ENCODE data around the gene PCDH15. TPM values are rescaled to one million over a fixed set of nuclear protein-coding genes. Genes with fewer than 3 reads are reported as not detected.
"Not testable (repeated sequence)": the region's sequence is repeated elsewhere in the genome, so short reads cannot be mapped to it uniquely, and the experiment has no call there.

The PCDH15 gene
- total and polyA plus RNA-seq, 2 of the 4 experiments (the other 2 are of a cell fraction): not detected

GRCh38 chr10:54525816-54526215 is 275.2 kb downstream of the PCDH15 start:
- H2AFZ ChIP-seq (replicated peaks; ENCODE audit: low read length, poor library complexity): no peak overlapping the region
- H3K9me1 ChIP-seq (ENCODE audit: insufficient read depth, low read length): no peaks in the 10 kb centered on the region
- TF ChIP-seq RCOR1 (IDR thresholded peaks at IDR 0.05; ENCODE audit: insufficient replicate concordance, low read length) (no peak), BHLHE40 (IDR thresholded peaks at IDR 0.05; ENCODE audit: low read depth, low read length) (no peak)
- ATAC-seq (ENCODE audit: low read depth) (no peak), DNase-seq (no peak)
- H3K56ac ChIP-seq (ENCODE audit: extremely low read depth, insufficient read depth, low read length): no peak overlapping the region
- dilution Hi-C loops (cut with HindIII; ENCODE audit: low sequenced_read_pairs, unreplicated experiment) (no loop called here), in situ Hi-C loops (cut with MboI; ENCODE audit: low sequenced_read_pairs) (no loop called here), intact Hi-C loops (cut with micrococcal nuclease) (no loop called here)
- H2BK120ac ChIP-seq (ENCODE audit: low read depth, low read length): no peak overlapping the region
- BruUV-seq (replicated peaks): no TSS peak
- H3K9ac ChIP-seq (ENCODE audit: low read depth, low read length): no peak overlapping the region
- ChIA-PET CTCF (no interaction called here), POLR2A (ENCODE audit: unreplicated experiment) (no interaction called here)
- H4K91ac ChIP-seq (ENCODE audit: insufficient read depth, low read depth, low read length): no peak overlapping the region
- H2AK9ac ChIP-seq (replicated peaks; ENCODE audit: low read depth, low read length, poor library complexity): no peak overlapping the region
- H2BK15ac ChIP-seq (ENCODE audit: low read depth, low read length): no peak overlapping the region
- H4K20me1 ChIP-seq (ENCODE audit: insufficient read depth, low read length): no peaks in the 10 kb centered on the region
- H4K8ac ChIP-seq (ENCODE audit: low read depth in 2 of 2, low read length in 2 of 2): no peak overlapping the region
- H3K27ac ChIP-seq (ENCODE audit: insufficient read depth, low read length): no peak overlapping the region
- no peak overlapping the region for H3K14ac ChIP-seq (replicated peaks; ENCODE audit: low read depth, low read length)
- H3K23ac ChIP-seq (ENCODE audit: low read depth, low read length): no peak overlapping the region
- H3K36me3 ChIP-seq (ENCODE audit: control insufficient read depth, insufficient read depth, low read length): no peaks in the 10 kb centered on the region
- no peaks in the 10 kb centered on the region for H3K79me1 ChIP-seq (ENCODE audit: low read depth in 1 of 2, low read length in 2 of 2)
- H3K9me3 ChIP-seq (ENCODE audit: control insufficient read depth, insufficient read depth, low read length): no peaks in the 10 kb centered on the region; the same call in none of the 2 replicates
- H3K4me1 ChIP-seq (ENCODE audit: control insufficient read depth, insufficient read depth, low read length): no peaks in the 10 kb centered on the region
- no peaks in the 10 kb centered on the region for H3K27me3 ChIP-seq (ENCODE audit: control insufficient read depth, insufficient read depth, low read length)
- no peak overlapping the region for H2AK5ac ChIP-seq (ENCODE audit: low read depth, low read length)
- no peak overlapping the region for H3K4me2 ChIP-seq (ENCODE audit: low read depth, low read length)
- no CpG with 5 or more reads among the region's 1 CpG for WGBS, 2 experiments (ENCODE audit: extremely low coverage in 2 of 2, insufficient read length in 1 of 2)
- no peak overlapping the region for H2BK20ac ChIP-seq (ENCODE audit: low read depth, low read length)
- H3K4me3 ChIP-seq (ENCODE audit: insufficient read depth, low read depth, low read length): no peak overlapping the region
- no peak overlapping the region for H2BK5ac ChIP-seq (ENCODE audit: low read depth, low read length, poor library complexity, severe bottlenecking)
- no peak overlapping the region for H4K5ac ChIP-seq (ENCODE audit: low read depth, low read length)
- H3K18ac ChIP-seq (ENCODE audit: low read depth, low read length): no peak overlapping the region
- no peak overlapping the region for H3K4ac ChIP-seq (ENCODE audit: low read depth, low read length)

GRCh38 chr10:54515244-54515643 is 285.8 kb downstream of the PCDH15 start:
- H3K79me1 ChIP-seq (ENCODE audit: low read depth in 1 of 2, low read length in 2 of 2); CTCF ChIA-PET; H2AK5ac ChIP-seq (ENCODE audit: low read depth, low read length); H3K18ac ChIP-seq (ENCODE audit: low read depth, low read length); H3K36me3 ChIP-seq (ENCODE audit: control insufficient read depth, insufficient read depth, low read length); H3K4me3 ChIP-seq (ENCODE audit: insufficient read depth, low read depth, low read length); H2BK15ac ChIP-seq (ENCODE audit: low read depth, low read length); H3K9me3 ChIP-seq (ENCODE audit: control insufficient read depth, insufficient read depth, low read length); intact Hi-C loops (cut with micrococcal nuclease); H2BK120ac ChIP-seq (ENCODE audit: low read depth, low read length); H3K4me2 ChIP-seq (ENCODE audit: low read depth, low read length); H2AFZ ChIP-seq (replicated peaks; ENCODE audit: low read length, poor library complexity); H3K56ac ChIP-seq (ENCODE audit: extremely low read depth, insufficient read depth, low read length); H4K8ac ChIP-seq (ENCODE audit: low read depth in 2 of 2, low read length in 2 of 2); dilution Hi-C loops (cut with HindIII; ENCODE audit: low sequenced_read_pairs, unreplicated experiment); H3K9ac ChIP-seq (ENCODE audit: low read depth, low read length); DNase-seq; H3K4ac ChIP-seq (ENCODE audit: low read depth, low read length); H2BK20ac ChIP-seq (ENCODE audit: low read depth, low read length); H3K14ac ChIP-seq (replicated peaks; ENCODE audit: low read depth, low read length); H3K4me1 ChIP-seq (ENCODE audit: control insufficient read depth, insufficient read depth, low read length); H4K20me1 ChIP-seq (ENCODE audit: insufficient read depth, low read length); BruUV-seq (replicated peaks); H3K27me3 ChIP-seq (ENCODE audit: control insufficient read depth, insufficient read depth, low read length); POLR2A ChIA-PET (ENCODE audit: unreplicated experiment); H3K27ac ChIP-seq (ENCODE audit: insufficient read depth, low read length); H2BK5ac ChIP-seq (ENCODE audit: low read depth, low read length, poor library complexity, severe bottlenecking); H4K5ac ChIP-seq (ENCODE audit: low read depth, low read length); in situ Hi-C loops (cut with MboI; ENCODE audit: low sequenced_read_pairs); H2AK9ac ChIP-seq (replicated peaks; ENCODE audit: low read depth, low read length, poor library complexity); H4K91ac ChIP-seq (ENCODE audit: insufficient read depth, low read depth, low read length); H3K9me1 ChIP-seq (ENCODE audit: insufficient read depth, low read length); ATAC-seq (ENCODE audit: low read depth); H3K23ac ChIP-seq (ENCODE audit: low read depth, low read length): not testable (repeated sequence)
- WGBS, 2 experiments (ENCODE audit: extremely low coverage in 2 of 2, insufficient read length in 1 of 2): no CpG with 5 or more reads among the region's 12 CpGs

Data from IMR-90 (cell line).